ENCODE data around the gene FCHSD1. TPM values are rescaled to one million over a fixed set of nuclear protein-coding genes. Genes with fewer than 3 reads are reported as not detected.

The FCHSD1 gene
- polyA plus RNA-seq, 6 donors from 2014 or later = 4.9 to 12.1 (median 8.2) TPM

DNA sequence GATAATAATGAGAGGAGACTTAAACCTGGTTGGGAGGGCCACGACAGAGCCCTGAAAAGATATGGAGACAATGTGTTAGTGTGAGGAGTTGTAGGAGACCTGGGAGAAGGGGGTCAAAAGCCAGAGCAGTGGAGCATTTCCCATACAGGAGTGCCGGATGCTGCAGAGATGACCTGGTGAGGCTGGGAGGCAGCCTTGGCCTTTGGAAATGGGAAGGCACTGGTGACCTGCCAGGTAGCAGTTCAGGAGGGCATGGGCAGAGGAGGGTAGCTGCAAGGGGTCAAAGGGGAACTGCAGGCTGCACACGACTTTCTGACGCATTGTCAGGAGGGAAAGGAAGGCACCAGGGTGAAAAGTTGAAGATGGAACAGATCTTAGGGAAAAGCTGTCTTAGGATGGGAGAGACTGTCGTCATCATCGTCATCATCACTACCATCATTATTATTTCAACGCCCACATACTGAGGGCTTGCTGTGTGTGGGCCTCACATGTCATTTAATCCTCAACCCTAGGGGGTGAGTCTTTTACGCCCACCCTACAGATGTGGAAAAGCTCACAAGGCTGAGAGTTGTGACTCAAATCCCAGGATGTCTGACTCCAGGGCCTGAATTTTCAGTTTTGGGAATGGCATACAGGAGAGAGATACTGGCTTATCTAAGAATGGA, 17.5 kb upstream of the FCHSD1 start:
- H3K4me3 Mint-ChIP-seq = peak overlapping the region in 1 of 8 donors; percentile 13
- H3K27ac Mint-ChIP-seq = no peak overlapping the region
- no peaks in the 10 kb centered on the region for H3K36me3 Mint-ChIP-seq
- no peaks in the 10 kb centered on the region for H3K9me3 Mint-ChIP-seq
- peaks cover 4 to 12% (median 6%) of the 10 kb centered on the region in 3 donors for H3K4me1 Mint-ChIP-seq
- no peak for ATAC-seq (ENCODE audit: low read depth in 2 of 2)
- DNase-seq = no peak
- H3K27me3 Mint-ChIP-seq = peaks cover 0 to 5% (median 4%) of the 10 kb centered on the region in 3 donors

DNA sequence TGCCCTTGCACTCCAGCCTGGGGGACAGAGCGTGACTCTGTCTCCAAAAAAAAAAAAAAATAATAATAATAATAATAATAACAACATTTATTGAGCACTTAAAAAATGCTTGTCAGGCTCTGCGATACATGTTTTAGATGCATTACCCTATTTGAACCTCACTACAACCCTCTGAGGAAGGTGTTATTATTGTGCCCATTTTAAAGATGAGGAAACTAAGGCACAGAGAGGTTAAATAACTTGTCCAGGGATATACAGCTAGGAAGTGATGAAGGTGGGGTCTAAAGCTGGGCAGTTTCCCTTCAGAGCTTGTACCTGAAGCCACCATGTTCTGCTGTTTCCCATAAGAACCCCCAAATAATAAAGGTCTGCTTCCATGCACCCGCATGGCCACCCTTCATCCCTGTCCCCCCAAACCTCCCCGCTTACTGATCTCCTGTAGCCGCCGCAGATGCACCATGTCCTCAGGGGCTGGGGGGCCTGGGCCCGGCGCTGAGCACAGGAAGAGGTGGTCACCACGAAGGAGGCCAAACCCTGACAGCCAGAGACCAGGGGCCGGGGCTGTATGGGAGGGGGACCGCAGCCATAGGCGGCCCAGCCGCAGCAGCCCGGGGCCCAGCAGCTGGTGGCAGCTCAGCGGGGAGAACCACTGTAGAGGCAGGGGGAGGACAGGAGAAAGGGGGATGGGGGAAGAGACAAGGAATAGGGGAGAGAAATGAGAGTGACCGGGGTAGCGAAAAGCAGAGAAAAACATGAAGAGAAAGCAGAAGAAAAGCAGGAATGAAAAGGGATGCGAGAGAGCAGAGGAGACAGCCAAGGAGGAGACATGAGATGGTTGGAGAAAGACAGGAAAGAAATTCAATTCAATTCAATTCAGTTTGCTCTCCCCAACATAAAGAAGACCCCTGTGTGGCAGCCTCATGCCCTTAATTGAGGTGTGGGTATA, 15.1 kb upstream of the FCHSD1 start:
- Mint-ChIP-seq H3K27me3 (peaks cover 0 to 14% (median 8%) of the 10 kb centered on the region in 3 donors), H3K4me3 (no peak overlapping the region), H3K4me1 (peaks cover 4 to 7% (median 6%) of the 10 kb centered on the region in 3 donors), H3K36me3 (no peaks in the 10 kb centered on the region), H3K9me3 (no peaks in the 10 kb centered on the region), H3K27ac (no peak overlapping the region)
- ATAC-seq (ENCODE audit: low read depth in 2 of 2) (no peak), DNase-seq (no peak)

DNA sequence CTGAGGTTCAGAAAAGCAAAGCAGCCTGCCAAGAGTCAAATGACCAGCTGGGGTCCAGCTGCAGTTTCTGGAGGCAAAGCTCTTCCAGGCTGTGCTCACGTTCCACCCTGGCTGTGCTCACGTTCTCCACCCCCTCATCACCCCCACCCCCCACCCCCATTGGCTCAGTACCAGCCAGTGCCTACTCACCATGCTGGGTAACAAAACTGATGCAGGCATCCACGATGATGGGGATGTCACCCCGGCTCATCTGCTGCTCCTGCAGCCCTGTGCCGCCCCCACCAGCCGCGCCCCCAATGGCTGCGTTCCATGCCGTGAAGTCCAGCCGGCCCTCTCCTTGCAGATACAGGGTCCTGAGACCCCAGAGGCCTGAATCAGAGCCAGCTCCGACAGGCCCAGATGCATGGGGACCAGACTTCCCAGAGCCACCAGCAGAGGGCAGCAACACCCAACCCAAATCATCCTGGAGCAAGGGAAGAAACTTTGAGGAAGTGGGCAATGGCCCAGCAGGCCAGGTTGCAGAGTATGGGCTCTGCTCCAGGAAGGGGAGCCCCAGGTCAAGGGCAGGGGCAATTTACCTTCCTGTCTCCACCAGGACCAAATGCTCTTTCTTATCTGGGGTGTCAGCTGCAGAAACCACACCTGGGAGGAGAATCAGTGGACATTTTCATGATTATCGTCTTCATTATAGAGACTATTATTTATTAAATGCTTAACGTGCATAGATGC, 13.7 kb upstream of the FCHSD1 start:
- H3K9me3 Mint-ChIP-seq = no peaks in the 10 kb centered on the region
- peak; percentile 73 for DNase-seq
- no peak overlapping the region for H3K27ac Mint-ChIP-seq
- H3K4me1 Mint-ChIP-seq = peaks cover 4 to 7% (median 6%) of the 10 kb centered on the region in 3 donors
- ATAC-seq (ENCODE audit: low read depth in 2 of 2) = peak; percentile 96 to 99
- no peak overlapping the region for H3K4me3 Mint-ChIP-seq
- peaks cover 0 to 14% (median 9%) of the 10 kb centered on the region in 3 donors for H3K27me3 Mint-ChIP-seq
- no peaks in the 10 kb centered on the region for H3K36me3 Mint-ChIP-seq

DNA sequence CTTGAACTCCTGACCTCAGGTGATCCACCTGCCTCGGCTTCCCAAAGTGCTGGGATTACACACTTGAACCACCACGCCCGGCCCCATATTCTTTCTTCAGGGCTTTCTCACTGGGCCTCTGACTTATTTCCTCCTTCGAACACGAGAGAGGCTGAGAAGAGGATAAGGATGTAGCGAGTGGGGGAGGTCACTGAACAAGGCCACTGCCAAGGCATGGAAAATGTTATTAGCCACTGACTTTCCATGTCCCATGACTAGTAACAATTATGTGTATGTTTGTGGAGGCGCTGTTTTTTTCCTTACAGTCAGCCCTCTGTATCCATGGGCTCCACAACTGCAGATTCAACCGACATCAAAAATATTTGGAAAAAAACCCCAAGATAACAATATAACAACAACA, 12.3 kb upstream of the FCHSD1 start:
- H3K27me3 Mint-ChIP-seq = peaks cover 0 to 21% (median 15%) of the 10 kb centered on the region in 3 donors
- no peak for ATAC-seq (ENCODE audit: low read depth in 2 of 2)

DNA sequence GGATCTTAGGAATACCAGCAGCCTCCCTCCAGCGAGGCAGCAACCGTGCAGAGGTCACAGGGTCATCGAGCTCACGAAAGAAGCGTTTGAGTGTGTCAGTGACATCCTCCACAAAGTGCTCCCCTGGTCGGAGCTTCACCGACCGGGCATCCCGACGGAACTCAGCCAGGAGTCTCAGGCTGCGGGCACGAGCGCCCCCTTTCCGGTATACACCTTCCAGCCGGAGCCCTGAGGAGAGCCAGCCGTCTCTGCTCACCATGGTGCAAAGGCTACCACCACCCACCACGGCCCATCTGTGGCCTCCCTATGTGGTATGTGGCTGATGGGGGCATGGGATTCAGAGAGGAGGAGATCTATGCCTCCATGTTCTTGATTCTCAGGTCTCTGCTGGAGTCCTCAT, 10.8 kb upstream of the FCHSD1 start:
- peaks cover 4 to 7% (median 6%) of the 10 kb centered on the region in 3 donors for H3K4me1 Mint-ChIP-seq
- H3K4me3 Mint-ChIP-seq = no peak overlapping the region
- ATAC-seq (ENCODE audit: low read depth in 2 of 2) (no peak), DNase-seq (no peak)
- H3K27ac Mint-ChIP-seq = no peak overlapping the region
- H3K27me3 Mint-ChIP-seq = peaks cover 11 to 35% (median 20%) of the 10 kb centered on the region in 3 donors
- peaks cover 0 to 8% of the 10 kb centered on the region in 2 donors for H3K36me3 Mint-ChIP-seq
- H3K9me3 Mint-ChIP-seq = peaks cover 0 to 3% (median 0%) of the 10 kb centered on the region in 7 donors

More for the DNA sequence above, 12.3 kb upstream of the FCHSD1 start:
- Mint-ChIP-seq H3K4me3 (no peak overlapping the region), H3K9me3 (peaks cover 0 to 3% (median 0%) of the 10 kb centered on the region in 7 donors), H3K27ac (no peak overlapping the region), H3K4me1 (peaks cover 4 to 7% (median 6%) of the 10 kb centered on the region in 3 donors), H3K36me3 (peaks cover 0 to 8% of the 10 kb centered on the region in 2 donors)
- no peak for DNase-seq

DNA sequence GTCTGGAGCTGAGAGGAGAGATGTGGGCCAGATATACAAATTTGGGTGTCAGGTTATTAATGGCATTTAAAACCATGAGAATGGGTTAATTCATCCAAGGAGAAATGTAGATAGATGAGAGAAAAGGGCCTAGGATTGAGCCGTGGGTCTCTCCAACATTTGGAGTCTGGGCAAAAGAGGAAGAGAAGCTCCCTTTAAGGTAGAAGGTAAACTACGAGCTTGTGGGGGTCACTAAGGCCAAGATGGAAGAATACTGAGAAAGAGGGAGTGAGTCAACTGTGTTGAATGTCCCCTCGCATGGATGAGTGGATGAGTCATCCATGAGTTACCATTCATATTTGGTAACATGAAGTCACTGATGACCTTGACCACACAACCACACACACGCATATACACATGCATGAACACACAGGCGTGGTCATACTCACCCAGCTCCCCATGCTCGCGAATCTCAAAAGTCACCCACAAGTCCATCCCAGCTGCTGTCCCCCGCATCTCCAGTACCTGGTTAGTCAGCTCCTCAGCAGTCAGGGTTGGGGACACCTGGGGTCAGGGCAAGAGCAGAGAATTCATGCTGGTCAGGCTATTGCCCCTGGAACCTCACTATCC, 6.8 kb upstream of the FCHSD1 start:
- Mint-ChIP-seq H3K4me3 (no peak overlapping the region), H3K9me3 (peaks cover 0 to 3% (median 0%) of the 10 kb centered on the region in 7 donors), H3K27ac (no peak overlapping the region), H3K27me3 (peaks cover 30 to 54% (median 32%) of the 10 kb centered on the region in 3 donors), H3K36me3 (peaks cover 0 to 8% of the 10 kb centered on the region in 2 donors), H3K4me1 (peaks cover 0 to 4% (median 0%) of the 10 kb centered on the region in 3 donors)
- DNase-seq = no peak
- no peak for ATAC-seq (ENCODE audit: low read depth in 2 of 2)

DNA sequence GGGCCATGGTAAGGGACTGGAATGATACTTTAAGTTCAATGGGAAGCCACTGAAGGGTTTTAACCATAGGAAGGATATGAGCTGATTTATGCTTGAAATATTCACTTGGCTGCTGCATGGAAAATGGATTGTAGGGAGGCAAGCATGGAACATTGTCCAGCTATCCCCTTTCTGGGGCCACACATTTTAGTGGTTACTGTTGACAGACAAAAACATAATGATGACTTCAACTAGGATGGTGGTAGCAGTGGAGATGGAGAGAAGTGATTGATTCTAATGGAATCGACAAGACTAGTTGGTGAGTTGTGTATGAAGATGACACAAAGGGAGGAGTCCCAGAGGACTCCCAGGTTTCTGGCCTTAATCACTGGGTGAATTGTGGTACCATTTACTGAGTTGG, 6.2 kb upstream of the FCHSD1 start:
- peaks cover 0 to 3% (median 0%) of the 10 kb centered on the region in 7 donors for H3K9me3 Mint-ChIP-seq
- peaks cover 29 to 51% (median 32%) of the 10 kb centered on the region in 3 donors for H3K27me3 Mint-ChIP-seq
- ATAC-seq (ENCODE audit: low read depth in 2 of 2) (no peak), DNase-seq (no peak)
- H3K36me3 Mint-ChIP-seq = peaks cover 0 to 8% of the 10 kb centered on the region in 2 donors
- H3K27ac Mint-ChIP-seq = peak overlapping the region in 1 of 6 donors; percentile 14
- peaks cover 3 to 8% (median 5%) of the 10 kb centered on the region in 3 donors for H3K4me1 Mint-ChIP-seq
- H3K4me3 Mint-ChIP-seq = no peak overlapping the region

DNA sequence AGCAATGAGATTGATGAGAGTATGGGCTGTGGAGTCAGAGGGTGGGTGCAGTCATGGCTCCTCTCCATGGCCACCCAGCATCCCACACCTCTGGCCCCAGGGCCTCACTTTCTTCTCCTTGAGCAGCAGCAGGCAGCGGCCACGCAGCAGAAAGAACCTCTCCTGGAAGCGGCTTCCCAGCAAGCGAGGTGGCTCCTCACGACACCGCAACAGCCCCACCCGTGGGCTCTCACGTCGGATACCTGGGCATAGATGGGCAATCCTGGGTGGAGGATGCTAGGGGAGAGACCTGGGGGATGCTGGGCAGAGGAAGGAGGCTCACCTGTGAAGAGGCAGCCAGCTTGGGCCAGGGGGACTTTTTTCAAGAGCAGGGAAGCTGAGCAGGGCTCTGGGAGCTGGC, 5.2 kb upstream of the FCHSD1 start:
- Mint-ChIP-seq H3K36me3 (peaks cover 0 to 8% of the 10 kb centered on the region in 2 donors), H3K27me3 (peaks cover 27 to 46% (median 32%) of the 10 kb centered on the region in 3 donors), H3K9me3 (peaks cover 0 to 3% (median 0%) of the 10 kb centered on the region in 7 donors), H3K4me3 (peak overlapping the region in 1 of 8 donors; percentile 11), H3K27ac (peak overlapping the region in 1 of 6 donors; percentile 73), H3K4me1 (peaks cover 12 to 17% (median 15%) of the 10 kb centered on the region in 3 donors)
- no peak for DNase-seq
- no peak for ATAC-seq (ENCODE audit: low read depth in 2 of 2)

DNA sequence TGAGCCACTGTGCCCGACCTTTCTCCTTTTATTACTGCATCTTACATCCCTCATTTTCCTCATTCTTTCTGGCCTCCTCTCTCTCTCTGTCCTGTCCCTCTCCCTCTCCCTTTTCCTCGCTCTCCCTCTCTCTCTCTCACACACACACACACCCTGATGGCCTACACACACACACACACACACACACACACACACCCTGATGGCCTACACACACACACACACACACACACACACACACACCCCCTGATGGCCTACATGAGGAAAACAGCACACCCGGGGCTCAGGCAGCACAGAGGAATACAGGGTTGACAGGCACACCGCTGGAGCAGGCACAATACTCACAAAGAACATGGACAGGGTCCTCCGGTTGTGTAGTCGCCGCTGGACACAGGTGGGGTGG, 3.8 kb upstream of the FCHSD1 start:
- no peak overlapping the region for H3K4me3 Mint-ChIP-seq
- H3K27ac Mint-ChIP-seq = no peak overlapping the region
- peaks cover 0 to 5% (median 0%) of the 10 kb centered on the region in 7 donors for H3K9me3 Mint-ChIP-seq
- ATAC-seq (ENCODE audit: low read depth in 2 of 2) = no peak
- peaks cover 27 to 45% (median 32%) of the 10 kb centered on the region in 3 donors for H3K27me3 Mint-ChIP-seq
- H3K36me3 Mint-ChIP-seq = peaks cover 0 to 8% of the 10 kb centered on the region in 2 donors
- no peak for DNase-seq
- H3K4me1 Mint-ChIP-seq = peaks cover 24 to 30% (median 29%) of the 10 kb centered on the region in 3 donors

DNA sequence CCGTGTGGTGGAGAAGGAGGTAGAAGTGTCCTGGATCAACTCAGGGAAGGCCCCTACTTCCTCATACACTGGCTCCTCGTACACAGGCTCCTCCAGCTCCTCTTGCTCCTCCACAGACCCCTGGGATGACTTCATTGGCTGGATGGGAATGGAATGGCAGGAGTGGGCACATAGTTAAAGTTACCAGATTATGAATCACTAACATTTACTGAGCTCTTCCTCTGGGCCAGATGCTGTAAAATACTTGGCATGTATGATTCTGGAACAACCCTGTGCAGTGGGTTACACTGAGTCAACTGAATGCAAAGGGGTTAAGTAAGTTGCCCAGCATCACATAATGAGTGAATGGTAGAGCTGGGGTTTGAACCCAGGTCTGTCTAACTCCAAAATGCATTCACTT, 3.1 kb upstream of the FCHSD1 start:
- DNase-seq (no peak), ATAC-seq (ENCODE audit: low read depth in 2 of 2) (no peak)
- H3K4me3 Mint-ChIP-seq = peak overlapping the region in 2 of 8 donors; percentile 12 to 17
- H3K9me3 Mint-ChIP-seq = peaks cover 0 to 3% (median 0%) of the 10 kb centered on the region in 7 donors
- H3K4me1 Mint-ChIP-seq = peaks cover 32 to 36% (median 35%) of the 10 kb centered on the region in 3 donors
- peaks cover 20 to 39% (median 32%) of the 10 kb centered on the region in 3 donors for H3K27me3 Mint-ChIP-seq
- H3K36me3 Mint-ChIP-seq = peaks cover 0 to 3% of the 10 kb centered on the region in 2 donors
- no peak overlapping the region for H3K27ac Mint-ChIP-seq

DNA sequence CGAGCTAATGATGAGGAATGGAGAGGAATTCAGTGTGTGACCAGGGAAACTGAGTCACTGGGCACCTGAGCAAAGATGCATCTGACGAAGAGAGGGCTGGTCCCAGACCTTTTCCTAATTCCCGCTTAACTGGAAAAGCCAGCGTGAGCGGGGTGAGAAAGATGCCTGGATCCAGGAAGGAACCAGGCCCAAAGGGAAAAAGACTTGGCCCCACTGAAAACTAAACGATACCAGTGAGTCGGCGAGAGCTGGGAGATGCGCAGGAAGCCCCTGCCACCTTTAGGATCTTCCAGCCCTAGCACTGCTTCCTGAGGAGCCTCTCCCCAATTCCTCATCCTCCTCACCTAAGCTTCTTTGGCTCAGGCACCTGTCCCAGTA, 499 bp upstream of the FCHSD1 start:
- no peak for ATAC-seq (ENCODE audit: low read depth in 2 of 2)
- peak overlapping the region; percentile 90 to 98 (median 95) for H3K4me3 Mint-ChIP-seq
- peaks cover 2 to 4% of the 10 kb centered on the region in 2 donors for H3K36me3 Mint-ChIP-seq
- peaks cover 7 to 18% (median 17%) of the 10 kb centered on the region in 3 donors for H3K27me3 Mint-ChIP-seq
- H3K4me1 Mint-ChIP-seq = peaks cover 36 to 49% (median 37%) of the 10 kb centered on the region in 3 donors
- H3K9me3 Mint-ChIP-seq = peaks cover 0 to 2% (median 0%) of the 10 kb centered on the region in 7 donors
- DNase-seq = no peak
- H3K27ac Mint-ChIP-seq = peak overlapping the region in 5 of 6 donors; percentile 91 to 98 (median 98)

DNA sequence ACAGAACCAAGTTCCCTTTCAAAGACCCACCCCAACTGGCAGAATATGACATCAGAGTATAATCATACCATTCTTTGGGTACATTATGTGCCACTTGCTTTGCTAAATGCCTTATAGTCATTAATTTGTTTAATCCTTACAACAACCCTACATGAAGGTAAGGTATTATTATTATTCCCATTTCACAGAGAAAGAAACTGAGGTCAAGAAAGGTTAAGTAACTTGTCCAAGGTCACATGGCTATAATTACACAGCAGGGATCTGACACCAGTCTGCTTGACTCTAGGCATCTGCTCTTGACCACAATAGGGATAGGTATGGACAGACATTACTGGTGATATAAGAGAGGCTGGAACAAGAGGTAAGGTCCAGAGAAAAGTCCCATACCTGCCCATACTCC, 1.2 kb downstream of the FCHSD1 start:
- ATAC-seq (ENCODE audit: low read depth in 2 of 2) (no peak), DNase-seq (no peak)
- H3K4me1 Mint-ChIP-seq = peaks cover 36 to 49% (median 37%) of the 10 kb centered on the region in 3 donors
- peak overlapping the region in 2 of 6 donors; percentile 77 to 92 for H3K27ac Mint-ChIP-seq
- peak overlapping the region; percentile 76 to 98 (median 94) for H3K4me3 Mint-ChIP-seq
- H3K27me3 Mint-ChIP-seq = peaks cover 0 to 1% (median under 1%) of the 10 kb centered on the region in 3 donors
- H3K36me3 Mint-ChIP-seq = peaks cover 10 to 17% of the 10 kb centered on the region in 2 donors
- peaks cover 0 to 2% (median 0%) of the 10 kb centered on the region in 7 donors for H3K9me3 Mint-ChIP-seq
